A549 (cell line): Measurements from ENCODE around the gene TBC1D1. TPM values are rescaled to one million over a fixed set of nuclear protein-coding genes. Genes with fewer than 3 reads are reported as not detected.

Experiments used
- ATAC-seq, 2 experiments: fragments of 200-7000 bp in 1 of 2; fragments of >200 bp in 1 of 2; cut with Nextera tagmentation in 1 of 2; cut with Tn5 transposase in 1 of 2; 3 replicates each; pipeline versions ENCODE4 v1.8.0 to v1.9.1; 2018 to 2020; ENCODE audit warnings: mild to moderate bottlenecking in 1 of 2, moderate library complexity in 1 of 2
- CTCF ChIA-PET: fragments of 300-600 bp; sonication (Branson Sonifier 250); formaldehyde crosslinking; extraction: SDS; loops from one replicate; lab custom pipeline; 2021; ENCODE audit warnings: antibody characterized with exemption, inconsistent platforms; lab: Yijun Ruan, JAX
- POLR2A ChIA-PET: fragments of 350-600 bp; formaldehyde crosslinking; extraction: SDS; loops from one replicate; lab custom pipeline; 2021; ENCODE audit warnings: antibody characterized with exemption, inconsistent platforms; lab: Yijun Ruan, JAX
- DNase-seq, 2 experiments: peaks; one replicate each; pipeline versions ENCODE4 v3.0.0 to v3.0.0-alpha.2; 2011 to 2016; ENCODE audit warnings: low read depth in 1 of 2, low spot score in 1 of 2
- FAIRE-seq: peaks from 2 replicates; lab custom pipeline; 2011; peaks lifted over from hg19 to GRCh38; lab: Jason Lieb, UNC
- H3K27ac ChIP-seq, 2 experiments: fragments of >200 bp; sonication (Bioruptor Twin); formaldehyde crosslinking; 3 replicates each; pipeline ENCODE4 v1.5.1; 2016 to 2017
- H3K4me1 ChIP-seq: fragments of >200 bp; sonication (Bioruptor Twin); formaldehyde crosslinking; 3 replicates; pipeline ENCODE4 v1.6.1; 2016
- H3K4me2 ChIP-seq: fragments of >200 bp; sonication (Bioruptor Twin); formaldehyde crosslinking; 3 replicates; pipeline ENCODE4 v1.6.1; 2016
- H3K4me3 ChIP-seq: fragments of >200 bp; sonication (Bioruptor Twin); formaldehyde crosslinking; 3 replicates; pipeline ENCODE4 v1.5.1; 2016
- H3K9me3 ChIP-seq: fragments of >200 bp; sonication (Bioruptor Twin); formaldehyde crosslinking; 3 replicates; pipeline ENCODE4 v1.6.1; 2016
- ATOH8 ChIP-seq: fragments of 250-450 bp; sonication (Bioruptor Pico); IDR thresholded peaks from 2 replicates; pipeline ENCODE4 v1.5.0; 2020; ENCODE audit warnings: low read depth, mild to moderate bottlenecking, moderate library complexity
- CBX2 ChIP-seq: fragments of 200-600 bp; sonication (generic); IDR thresholded peaks from 2 replicates; pipeline ENCODE4 v1.6.1; 2016; ENCODE audit warnings: low read depth, mild to moderate bottlenecking, borderline replicate concordance
- CBX8 ChIP-seq: fragments of 200-600 bp; sonication (generic); IDR thresholded peaks from 2 replicates; pipeline ENCODE4 v1.6.1; 2016
- CHD4 ChIP-seq: fragments of 200-600 bp; sonication (generic); IDR thresholded peaks from 2 replicates; pipeline ENCODE4 v1.6.1; 2016; ENCODE audit warnings: antibody characterized with exemption, mild to moderate bottlenecking, borderline replicate concordance
- GATA3 ChIP-seq: IDR thresholded peaks from 2 replicates; pipeline ENCODE4 v1.6.1; 2012; ENCODE audit warnings: borderline replicate concordance
- HMGXB4 ChIP-seq: fragments of 250-450 bp; sonication (Bioruptor Pico); IDR thresholded peaks from 2 replicates; pipeline ENCODE4 v1.5.0; 2021; ENCODE audit warnings: mild to moderate bottlenecking, moderate library complexity, borderline replicate concordance
- HOXB5 ChIP-seq: fragments of 250-450 bp; sonication (Bioruptor Pico); IDR thresholded peaks from 2 replicates; pipeline ENCODE4 v1.5.0; 2020; ENCODE audit warnings: mild to moderate bottlenecking, moderate library complexity
- JUN ChIP-seq, 2 experiments: fragments of >200 bp; sonication (Bioruptor Twin); formaldehyde crosslinking; IDR thresholded peaks; 2 replicates in 1 of 2; 3 replicates in 1 of 2; pipeline ENCODE4 v1.6.1; 2016 to 2017
- KDM1A ChIP-seq: fragments of 200-600 bp; sonication (generic); IDR thresholded peaks from 2 replicates; pipeline ENCODE4 v1.6.1; 2016; ENCODE audit warnings: low read depth, mild to moderate bottlenecking
- MAFK ChIP-seq: fragments of 450-650 bp; IDR thresholded peaks from 2 replicates; pipeline ENCODE4 v1.6.1; 2014; ENCODE audit not compliant: partially characterized antibody
- MAX ChIP-seq: IDR thresholded peaks from 2 replicates; pipeline ENCODE4 v1.6.1; 2012
- NFE2L2 ChIP-seq: fragments of 150-350 bp; conservative IDR thresholded peaks from 2 replicates; pipeline ENCODE4 v1.6.1; 2014; ENCODE audit warnings: low read length
- NPAS2 ChIP-seq: fragments of 250-450 bp; sonication (Bioruptor Pico); IDR thresholded peaks from 2 replicates; pipeline ENCODE4 v1.8.0; 2022; ENCODE audit warnings: mild to moderate bottlenecking, moderate library complexity, borderline replicate concordance
- NR3C1 ChIP-seq: fragments of >200 bp; sonication (Bioruptor Twin); formaldehyde crosslinking; IDR thresholded peaks from 3 replicates; pipeline ENCODE4 v1.6.1; 2017
- PHF8 ChIP-seq: fragments of 200-600 bp; sonication (generic); IDR thresholded peaks from 2 replicates; pipeline ENCODE4 v1.6.1; 2016; ENCODE audit warnings: low read depth, mild to moderate bottlenecking, antibody characterized with exemption, moderate library complexity, borderline replicate concordance
- POLR2A ChIP-seq: IDR thresholded peaks from 2 replicates; pipeline ENCODE4 v1.6.1; 2012; ENCODE audit warnings: mild to moderate bottlenecking, low read length
- RARB ChIP-seq: fragments of 250-450 bp; sonication (Bioruptor Pico); IDR thresholded peaks from 2 replicates; pipeline ENCODE4 v1.8.0; 2021; ENCODE audit warnings: mild to moderate bottlenecking, moderate library complexity
- RFX5 ChIP-seq: fragments of 450-650 bp; IDR thresholded peaks from 2 replicates; pipeline ENCODE4 v1.7.1; 2014; ENCODE audit warnings: antibody characterized with exemption, mild to moderate bottlenecking, moderate library complexity
- SMC3 ChIP-seq: fragments of >200 bp; sonication (Bioruptor Twin); formaldehyde crosslinking; IDR thresholded peaks from 3 replicates; pipeline ENCODE4 v1.6.1; 2018; ENCODE audit warnings: inconsistent platforms
- SREBF2 ChIP-seq: fragments of 450-650 bp; IDR thresholded peaks from 2 replicates; pipeline ENCODE4 v1.6.1; 2014; ENCODE audit warnings: mild to moderate bottlenecking, moderate library complexity
- ZNF302 ChIP-seq: fragments of 250-450 bp; sonication (Bioruptor Pico); IDR thresholded peaks from 2 replicates; pipeline ENCODE4 v1.9.0; 2021; ENCODE audit warnings: inconsistent platforms, mild to moderate bottlenecking, moderate library complexity
- ZSCAN20 ChIP-seq: fragments of 250-450 bp; sonication (Bioruptor Pico); IDR thresholded peaks from 2 replicates; pipeline ENCODE4 v1.8.0; 2022; ENCODE audit warnings: mild to moderate bottlenecking, moderate library complexity
- WGBS: methylation state at CpG from one replicate; pipeline ENCODE4 v1.1.6; 2017; ENCODE audit errors: missing lambda C conversion rate; 5-methylcytosine and 5-hydroxymethylcytosine counted together
- polyA plus RNA-seq, 4 experiments: library from polyadenylated mRNA; depleted of rRNA in 3 of 4; stranded (reverse); fragments of >200 nt; fragmentation: RNase III in 1 of 4; extraction: RNeasy Plus Mini Kit Qiagen cat#74134 plus additional on column Dnase treatment in 1 of 4; gene quantifications; 2 replicates in 3 of 4; 3 replicates in 1 of 4; pipeline ENCODE4 v1.2.3, GENCODE V29; 2011 to 2017
- TF ChIP-seq, protein P1 (sequence below): IDR thresholded peaks from 2 replicates; pipeline ENCODE4 v1.6.1; 2012; ENCODE audit warnings: low read depth, borderline replicate concordance
- TF ChIP-seq, protein P2 (sequence below): fragments of >200 bp; sonication (Bioruptor Twin); formaldehyde crosslinking; IDR thresholded peaks from 3 replicates; pipeline ENCODE4 v1.5.1; 2016
- TF ChIP-seq, protein P3 (sequence below): fragments of >200 bp; sonication (Bioruptor Twin); formaldehyde crosslinking; IDR thresholded peaks from 3 replicates; pipeline ENCODE4 v1.6.1; 2016

The TBC1D1 gene
- polyA plus RNA-seq, 2 of the 4 experiments (the other 2 are of a cell fraction): 26.5 to 28.5 TPM

DNA sequence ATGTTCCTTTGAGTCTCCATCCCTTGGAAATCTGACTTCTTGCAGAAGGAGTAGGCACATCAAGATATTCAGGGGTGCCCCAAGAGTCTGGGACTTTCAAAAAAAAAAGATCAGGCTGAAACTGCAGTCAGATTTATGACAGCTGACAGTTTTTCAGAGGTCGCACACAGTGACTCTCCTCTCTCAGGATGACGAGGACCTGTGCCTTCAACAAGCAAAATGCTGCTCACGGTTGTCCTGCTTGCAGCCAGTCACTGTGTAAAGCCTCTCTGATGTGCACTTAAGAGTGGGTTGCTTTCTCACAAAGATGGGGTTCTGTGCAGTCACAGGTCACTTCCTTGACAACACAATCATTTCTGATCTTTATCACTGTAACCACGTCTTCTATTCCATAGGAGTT, 247.5 kb downstream of the TBC1D1 start:
- Histone ChIP-seq H3K4me1 (peaks cover 5% of the 10 kb centered on the region; the same call in 1 of the 3 replicates), H3K27ac (no peak overlapping the region), H3K4me3 (no peak overlapping the region), H3K4me2 (no peak overlapping the region), H3K9me3 (no peaks in the 10 kb centered on the region)
- TF ChIP-seq KDM1A (no peak), RARB (no peak), MAFK (no peak), CBX8 (no peak)
- 88% methylated on average over 4 of the region's 4 CpGs for WGBS
- ChIA-PET POLR2A (no interaction called here), CTCF (no interaction called here)
- no peak for FAIRE-seq
- DNase-seq: no peak
- ATAC-seq: no peak

DNA sequence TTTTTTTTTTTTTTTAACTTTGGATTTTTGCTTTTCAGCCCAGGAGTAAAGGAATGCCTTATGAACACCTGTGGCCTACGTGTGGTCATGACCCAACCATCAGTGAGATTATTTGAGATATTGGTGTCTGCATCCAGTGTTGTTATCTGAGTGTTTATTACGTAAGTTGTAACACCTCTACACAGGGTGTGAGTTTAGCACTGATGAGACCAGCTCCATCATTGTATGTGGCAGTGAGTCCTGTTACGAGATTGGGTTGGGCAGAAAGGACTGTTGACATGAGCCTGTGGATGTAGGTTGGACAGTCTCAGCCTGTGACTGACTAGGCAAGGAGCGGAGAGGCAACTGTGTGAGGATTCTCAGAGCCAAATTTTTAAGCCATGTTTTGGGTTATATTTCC, 248.3 kb downstream of the TBC1D1 start:
- ATAC-seq: no peak
- Histone ChIP-seq H3K4me2 (no peak overlapping the region), H3K27ac (no peak overlapping the region), H3K4me1 (no peaks in the 10 kb centered on the region), H3K4me3 (no peak overlapping the region), H3K9me3 (no peaks in the 10 kb centered on the region)
- FAIRE-seq: no peak
- POLR2A ChIA-PET: no interaction called here
- CTCF ChIA-PET: no interaction called here
- TF ChIP-seq NR3C1 (no peak), ZSCAN20 (no peak), PHF8 (no peak), POLR2A (no peak), SMC3 (no peak), HOXB5 (CRISPR knock-in tag) (no peak), RFX5 (no peak)
- no peak for DNase-seq
- WGBS: 80% methylated on average over 4 of the region's 4 CpGs

GRCh38 chr4:38140643-38141203, 249.8 kb downstream of the TBC1D1 start:
- no peaks in the 10 kb centered on the region for H3K4me1 ChIP-seq
- no peak for FAIRE-seq
- no peak overlapping the region for H3K4me3 ChIP-seq
- H3K9me3 ChIP-seq: no peaks in the 10 kb centered on the region
- no peak for DNase-seq
- 4% methylated on average over 1 of the region's 1 CpG for WGBS
- ChIA-PET POLR2A (no interaction called here), CTCF (no interaction called here)
- no peak overlapping the region for H3K27ac ChIP-seq
- TF ChIP-seq CHD4: no peak
- no peak for TF ChIP-seq JUN (IDR thresholded peaks at IDR 0.05)
- TF ChIP-seq ATOH8 (CRISPR knock-in tag): no peak
- TF ChIP-seq, protein P1, sequence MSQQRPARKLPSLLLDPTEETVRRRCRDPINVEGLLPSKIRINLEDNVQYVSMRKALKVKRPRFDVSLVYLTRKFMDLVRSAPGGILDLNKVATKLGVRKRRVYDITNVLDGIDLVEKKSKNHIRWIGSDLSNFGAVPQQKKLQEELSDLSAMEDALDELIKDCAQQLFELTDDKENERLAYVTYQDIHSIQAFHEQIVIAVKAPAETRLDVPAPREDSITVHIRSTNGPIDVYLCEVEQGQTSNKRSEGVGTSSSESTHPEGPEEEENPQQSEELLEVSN: no peak
- no peak for TF ChIP-seq HOXB5 (CRISPR knock-in tag)
- no peak for TF ChIP-seq CBX2
- TF ChIP-seq NFE2L2: no peak
- TF ChIP-seq, all 56 proteins: peak for 0
- H3K4me2 ChIP-seq: no peak overlapping the region
- ATAC-seq: no peak

DNA sequence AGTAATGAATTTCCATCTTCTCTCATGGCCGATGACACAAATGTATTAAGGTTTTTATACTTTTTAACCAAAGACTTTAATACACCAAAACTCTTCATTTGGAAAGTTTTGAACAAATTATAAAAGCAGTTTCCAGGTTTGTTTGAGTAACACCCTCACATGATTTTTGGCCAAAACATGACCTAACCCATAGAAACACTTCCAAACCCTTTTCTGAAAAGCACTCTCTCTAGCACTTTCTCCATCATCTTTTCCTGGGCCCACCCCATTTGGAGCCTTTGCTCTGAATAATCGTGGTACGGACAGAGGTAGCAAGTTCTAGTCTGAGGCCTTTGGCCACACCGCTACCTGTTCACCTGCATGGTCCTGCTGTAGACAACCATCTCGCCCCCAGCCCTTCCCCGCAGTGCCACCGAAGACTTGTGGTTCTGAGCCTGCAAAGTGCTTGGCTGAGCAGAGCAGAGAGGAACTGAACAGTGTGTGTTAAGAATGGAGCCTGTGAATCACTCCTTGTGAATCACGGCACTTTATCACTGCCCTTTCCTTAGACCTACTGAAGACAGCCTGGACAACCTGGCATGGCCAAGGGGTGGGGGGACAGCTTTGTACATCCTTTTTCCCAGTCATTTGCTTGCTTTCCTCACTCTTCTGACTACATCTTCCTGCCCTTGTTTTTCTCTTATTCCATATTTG, 251.1 kb downstream of the TBC1D1 start:
- DNase-seq: no peak
- ATAC-seq: no peak
- FAIRE-seq: no peak
- no peaks in the 10 kb centered on the region for H3K9me3 ChIP-seq
- CTCF ChIA-PET: interaction anchor here (1.2 kb wide), 1 partner anchor 460 kb away, joined by 3 read pairs; no protein-coding TSS in a partner anchor
- H3K4me3 ChIP-seq: no peak overlapping the region
- WGBS: 85% methylated on average over 7 of the region's 8 CpGs
- no peaks in the 10 kb centered on the region for H3K4me1 ChIP-seq
- POLR2A ChIA-PET: no interaction called here
- no peak overlapping the region for H3K4me2 ChIP-seq
- no peak overlapping the region for H3K27ac ChIP-seq
- TF ChIP-seq MAX: no peak
- TF ChIP-seq NR3C1: no peak
- no peak for TF ChIP-seq ZNF302 (CRISPR knock-in tag)
- TF ChIP-seq, protein P2, sequence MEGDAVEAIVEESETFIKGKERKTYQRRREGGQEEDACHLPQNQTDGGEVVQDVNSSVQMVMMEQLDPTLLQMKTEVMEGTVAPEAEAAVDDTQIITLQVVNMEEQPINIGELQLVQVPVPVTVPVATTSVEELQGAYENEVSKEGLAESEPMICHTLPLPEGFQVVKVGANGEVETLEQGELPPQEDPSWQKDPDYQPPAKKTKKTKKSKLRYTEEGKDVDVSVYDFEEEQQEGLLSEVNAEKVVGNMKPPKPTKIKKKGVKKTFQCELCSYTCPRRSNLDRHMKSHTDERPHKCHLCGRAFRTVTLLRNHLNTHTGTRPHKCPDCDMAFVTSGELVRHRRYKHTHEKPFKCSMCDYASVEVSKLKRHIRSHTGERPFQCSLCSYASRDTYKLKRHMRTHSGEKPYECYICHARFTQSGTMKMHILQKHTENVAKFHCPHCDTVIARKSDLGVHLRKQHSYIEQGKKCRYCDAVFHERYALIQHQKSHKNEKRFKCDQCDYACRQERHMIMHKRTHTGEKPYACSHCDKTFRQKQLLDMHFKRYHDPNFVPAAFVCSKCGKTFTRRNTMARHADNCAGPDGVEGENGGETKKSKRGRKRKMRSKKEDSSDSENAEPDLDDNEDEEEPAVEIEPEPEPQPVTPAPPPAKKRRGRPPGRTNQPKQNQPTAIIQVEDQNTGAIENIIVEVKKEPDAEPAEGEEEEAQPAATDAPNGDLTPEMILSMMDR: no peak
- TF ChIP-seq, protein P3, sequence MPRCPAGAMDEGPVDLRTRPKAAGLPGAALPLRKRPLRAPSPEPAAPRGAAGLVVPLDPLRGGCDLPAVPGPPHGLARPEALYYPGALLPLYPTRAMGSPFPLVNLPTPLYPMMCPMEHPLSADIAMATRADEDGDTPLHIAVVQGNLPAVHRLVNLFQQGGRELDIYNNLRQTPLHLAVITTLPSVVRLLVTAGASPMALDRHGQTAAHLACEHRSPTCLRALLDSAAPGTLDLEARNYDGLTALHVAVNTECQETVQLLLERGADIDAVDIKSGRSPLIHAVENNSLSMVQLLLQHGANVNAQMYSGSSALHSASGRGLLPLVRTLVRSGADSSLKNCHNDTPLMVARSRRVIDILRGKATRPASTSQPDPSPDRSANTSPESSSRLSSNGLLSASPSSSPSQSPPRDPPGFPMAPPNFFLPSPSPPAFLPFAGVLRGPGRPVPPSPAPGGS: no peak
- TF ChIP-seq SREBF2: no peak
- TF ChIP-seq GATA3: no peak
- TF ChIP-seq NPAS2: no peak
- no peak for TF ChIP-seq RARB
- no peak for TF ChIP-seq HMGXB4 (CRISPR knock-in tag)
- TF ChIP-seq MAFK: no peak
